Pulmonary artery endothelial cell (primary cell): ENCODE data around the gene LCORL. TPM values are rescaled to one million over a fixed set of nuclear protein-coding genes. Genes with fewer than 3 reads are reported as not detected.

Source experiments
- total RNA-seq: library from RNA; depleted of rRNA; stranded (reverse); fragments of >200 nt; gene quantifications from 2 replicates; pipeline ENCODE4 v1.2.3, GENCODE V29; 2014

Gene LCORL
- total RNA-seq, 1 donor from 2014 or later, result 9.3 TPM

Other genes starting within 250 kb of the LCORL start
- not detected in 2 replicates for gene FAM184B, start 240.1 kb downstream of the LCORL start, total RNA-seq
- 17.1 and 27.7 TPM in 2 replicates for gene DCAF16, start 211.0 kb downstream of the LCORL start, total RNA-seq
- 31.1 and 57.1 TPM in 2 replicates for gene NCAPG, start 210.8 kb downstream of the LCORL start, total RNA-seq